Endothelial cell of umbilical vein (primary cell): Measurements from ENCODE around the gene NEDD4L. TPM values are rescaled to one million over a fixed set of nuclear protein-coding genes. Genes with fewer than 3 reads are reported as not detected.

Experiments used
- BruUV-seq: library from RNA; stranded (reverse); fragments of 400-500 nt; replicated peaks from 2 replicates; lab custom pipeline; 2021; lab: Mats Ljungman, UMichigan
- CTCF ChIA-PET: fragments of 300-600, 350-600 bp; sonication (Branson Sonifier 250); formaldehyde crosslinking; loops from one replicate; lab custom pipeline; 2021; ENCODE audit warnings: antibody characterized with exemption, inconsistent platforms; lab: Charles Lee
- POLR2A ChIA-PET: fragments of 300-600, 350-600 bp; sonication (Branson Sonifier 250); formaldehyde crosslinking; loops from one replicate; lab custom pipeline; 2021; ENCODE audit warnings: antibody characterized with exemption, inconsistent platforms; lab: Charles Lee
- DNase-seq: peaks from one replicate; pipeline ENCODE4 v3.0.0-alpha.2; 2011; ENCODE audit warnings: low read depth, low spot score
- FAIRE-seq: peaks from 2 replicates; lab custom pipeline; 2011; peaks lifted over from hg19 to GRCh38; lab: Jason Lieb, UNC
- H2AFZ ChIP-seq: 2 replicates; pipeline ENCODE4 v1.6.0; 2012; ENCODE audit warnings: low read depth, low read length, control low read depth, inconsistent platforms
- H3K27ac ChIP-seq: 2 replicates; pipeline ENCODE4 v1.5.1; 2011; ENCODE audit warnings: low read depth, mild to moderate bottlenecking, control low read depth, low read length, moderate library complexity; ENCODE audit not compliant: insufficient read depth
- H3K27me3 ChIP-seq, 2 experiments: 2 replicates each; pipeline versions ENCODE4 v1.6.0 to v1.6.1; 2011; ENCODE audit warnings: low read length in 2 of 2, mixed read lengths in 1 of 2; ENCODE audit not compliant: control insufficient read depth in 2 of 2, insufficient read depth in 2 of 2
- H3K36me3 ChIP-seq, 2 experiments: 2 replicates in 1 of 2; 3 replicates in 1 of 2; pipeline ENCODE4 v1.5.1; 2011; ENCODE audit warnings: low read length in 2 of 2, mild to moderate bottlenecking in 1 of 2, moderate library complexity in 1 of 2; ENCODE audit not compliant: control insufficient read depth in 2 of 2, insufficient read depth in 2 of 2; ENCODE audit errors: extremely low read depth in 1 of 2
- H3K4me1 ChIP-seq: 3 replicates; pipeline ENCODE4 v1.5.1; 2011; ENCODE audit warnings: mild to moderate bottlenecking, low read length; ENCODE audit not compliant: control insufficient read depth, insufficient read depth; ENCODE audit errors: extremely low read depth
- H3K4me2 ChIP-seq: 2 replicates; pipeline ENCODE4 v1.6.1; 2011; ENCODE audit warnings: low read length, control low read depth, mixed read lengths; ENCODE audit not compliant: insufficient read depth
- H3K4me3 ChIP-seq, 3 experiments: fragments of 200-600 bp in 1 of 3; sonication (generic), shearing (Covaris generic) in 1 of 3; replicated peaks in 1 of 3; 2 replicates each; pipeline ENCODE4 v1.5.1; 2011 to 2016; ENCODE audit warnings: control low read depth in 3 of 3, low read length in 3 of 3, mild to moderate bottlenecking in 2 of 3, inconsistent platforms in 1 of 3, low read depth in 1 of 3, moderate library complexity in 1 of 3; ENCODE audit not compliant: insufficient read depth in 1 of 3
- H3K79me2 ChIP-seq: 2 replicates; pipeline ENCODE4 v1.6.0; 2012; ENCODE audit warnings: low read length, inconsistent platforms; ENCODE audit not compliant: control insufficient read depth, insufficient read depth
- H3K9ac ChIP-seq: replicated peaks from 2 replicates; pipeline ENCODE3; 2011; ENCODE audit warnings: low read length, control low read depth; ENCODE audit not compliant: insufficient read depth; ENCODE audit errors: extremely low read depth
- H3K9me1 ChIP-seq: replicated peaks from 3 replicates; pipeline ENCODE4 v1.6.0; 2011; ENCODE audit warnings: mild to moderate bottlenecking, low read length; ENCODE audit not compliant: control insufficient read depth, insufficient read depth; ENCODE audit errors: extremely low read depth
- H3K9me3 ChIP-seq: replicated peaks from 2 replicates; pipeline ENCODE4 v1.5.1; 2012; ENCODE audit warnings: low read length, inconsistent platforms; ENCODE audit not compliant: control insufficient read depth, insufficient read depth
- H4K20me1 ChIP-seq: replicated peaks from 2 replicates; pipeline ENCODE3; 2011; ENCODE audit warnings: mild to moderate bottlenecking, low read length; ENCODE audit not compliant: control insufficient read depth, insufficient read depth; ENCODE audit errors: extremely low read depth
- CTCF ChIP-seq, 2 donors: IDR thresholded peaks; 1 replicate in 1 of 2; 2 replicates in 1 of 2; pipeline ENCODE4 v1.5.1; 2011; ENCODE audit warnings: low read length in 2 of 2, mild to moderate bottlenecking in 2 of 2, moderate library complexity in 2 of 2, control low read depth in 1 of 2, inconsistent platforms in 1 of 2, low read depth in 1 of 2; ENCODE audit not compliant: insufficient read depth in 1 of 2; ENCODE audit errors: extremely low read depth in 1 of 2
- EZH2 ChIP-seq: IDR thresholded peaks from 2 replicates; pipeline ENCODE4 v1.6.1; 2012; ENCODE audit warnings: borderline replicate concordance, low read depth, mild to moderate bottlenecking, moderate library complexity, low read length, inconsistent platforms; ENCODE audit not compliant: severe bottlenecking
- FOS ChIP-seq: IDR thresholded peaks from 2 replicates; pipeline ENCODE4 v1.6.1; 2011; ENCODE audit warnings: mild to moderate bottlenecking, low read length, moderate library complexity, borderline replicate concordance; ENCODE audit not compliant: insufficient read depth
- GATA2 ChIP-seq: IDR thresholded peaks from 2 replicates; pipeline ENCODE4 v1.7.0; 2011; ENCODE audit warnings: low read depth, mild to moderate bottlenecking, moderate library complexity, mixed read lengths, low read length; ENCODE audit not compliant: insufficient read length, insufficient read depth
- JUN ChIP-seq: IDR thresholded peaks from 2 replicates; pipeline ENCODE4 v1.6.1; 2011; ENCODE audit warnings: borderline replicate concordance, low read depth; ENCODE audit not compliant: insufficient read length, insufficient read depth
- MAX ChIP-seq: IDR thresholded peaks from 2 replicates; pipeline ENCODE4 v1.6.1; 2011; ENCODE audit not compliant: insufficient read depth, insufficient read length
- MYC ChIP-seq: IDR thresholded peaks from one replicate; pipeline ENCODE4 v1.6.1; 2011; ENCODE audit warnings: mild to moderate bottlenecking, low read depth, low read length
- POLR2A ChIP-seq: IDR thresholded peaks from 2 replicates; pipeline ENCODE4 v1.6.1; 2012; ENCODE audit warnings: low read depth, mild to moderate bottlenecking, control low read depth, low read length
- POLR2AphosphoS5 ChIP-seq: IDR thresholded peaks from 2 replicates; pipeline ENCODE4 v1.6.1; 2012; ENCODE audit warnings: low read depth, mild to moderate bottlenecking, control low read depth, low read length, moderate library complexity; ENCODE audit not compliant: insufficient read depth
- dilution Hi-C: fragments of 300-500 bp; cut with MboI; formaldehyde crosslinking; loops from one replicate; pipeline ENCODE4 v1.15.0; 2019; ENCODE audit warnings: low sequenced_read_pairs; ENCODE audit not compliant: extremely low pct_ligation_motif_present
- intact Hi-C: fragments of 100-400 bp; cut with micrococcal nuclease; formaldehyde crosslinking; loops from one replicate; pipeline ENCODE4 v1.10.0; 2022
- polyA plus RNA-seq, 4 experiments: library from polyadenylated mRNA; depleted of rRNA in 3 of 4; stranded (reverse) in 3 of 4; unstranded in 1 of 4; fragments of >200 nt; gene quantifications; 2 replicates each; pipeline versions ENCODE4 v1.2.1 to v1.2.3, GENCODE V29; 2011 to 2012; ENCODE audit warnings: missing spikeins in 1 of 4
- total RNA-seq: library from RNA; stranded (reverse); gene quantifications from 2 replicates; pipeline ENCODE4 v1.2.3, GENCODE V29; 2021

Gene NEDD4L
- total and polyA plus RNA-seq, 2 donors (not counting 3 experiments of a cell fraction or from before 2014, with no cell fraction given) = 20.5 to 78.9 TPM

- H3K27ac ChIP-seq = no peak overlapping the region
- POLR2A ChIA-PET = no interaction called here
- no peaks in the 10 kb centered on the region for H3K9me3 ChIP-seq
- no peak overlapping the region for H2AFZ ChIP-seq
- no peaks in the 10 kb centered on the region for H3K36me3 ChIP-seq
- no peaks in the 10 kb centered on the region for H3K79me2 ChIP-seq
- no peak for FAIRE-seq
- no peak overlapping the region for H3K9ac ChIP-seq
- peaks cover 2% of the 10 kb centered on the region for H3K4me1 ChIP-seq
- no peaks in the 10 kb centered on the region for H3K9me1 ChIP-seq
- CTCF ChIA-PET = no interaction called here
- no peak for TF ChIP-seq POLR2AphosphoS5
- no peak for TF ChIP-seq CTCF (IDR thresholded peaks at IDR 0.05; ENCODE audit: extremely low read depth in 1 of 2, insufficient read depth in 1 of 2, low read depth in 1 of 2, low read length in 2 of 2)
- no peak for TF ChIP-seq JUN
- no peak for TF ChIP-seq GATA2
- no peak for TF ChIP-seq EZH2
- TF ChIP-seq MAX = no peak
- TF ChIP-seq FOS = no peak
- no peak for TF ChIP-seq MYC
- no peak for TF ChIP-seq POLR2A
- no peaks in the 10 kb centered on the region for H4K20me1 ChIP-seq
- no TSS peak for BruUV-seq
- no peak overlapping the region for H3K4me3 ChIP-seq
- dilution Hi-C loops (no loop called here), intact Hi-C loops (no loop called here)
- H3K27me3 ChIP-seq = peaks cover 0 to 2% of the 10 kb centered on the region in 2 experiments
- H3K4me2 ChIP-seq = no peak overlapping the region
- DNase-seq = no peak
Observed at GRCh38 chr18:58009166-58009565, 34.9 kb upstream of the NEDD4L start.
